ENCODE data around the gene ERBB2.
A peak's percentile ranks its signal among the peaks of the same experiment; 100 is the strongest.
"Not testable (repeated sequence)": the region's sequence is repeated elsewhere in the genome, so short reads cannot be mapped to it uniquely, and the experiment has no call there.

The ERBB2 gene

GRCh38 chr17:39697961-39698360 is 1.9 kb upstream of the ERBB2 start:
- H3K4me1 ChIP-seq (ENCODE audit: control insufficient read depth, insufficient read depth, low read length): peaks cover 20% of the 10 kb centered on the region
- no CpG with 5 or more reads among the region's 5 CpGs for WGBS (ENCODE audit: insufficient coverage, insufficient read length)
- DNase-seq (ENCODE audit: low read depth, low spot score): no peak

GRCh38 chr17:39699157-39699817 is 577 bp upstream of the ERBB2 start:
- H3K4me3 ChIP-seq (ENCODE audit: low read length): peak overlapping the region; percentile 98; the same call in 1 of the 2 replicates
- no CpG with 5 or more reads among the region's 11 CpGs for WGBS (ENCODE audit: insufficient coverage, insufficient read length)
- not testable (repeated sequence) for H3K27ac ChIP-seq (ENCODE audit: low read length)

More at GRCh38 chr17:39697961-39698360, 1.9 kb upstream of the ERBB2 start:
- Histone ChIP-seq H3K27ac (ENCODE audit: low read length) (no peak overlapping the region), H3K4me3 (ENCODE audit: low read length) (no peak overlapping the region), H3K27me3 (ENCODE audit: control insufficient read depth, insufficient read depth, low read length) (no peaks in the 10 kb centered on the region), H3K9me3 (ENCODE audit: control insufficient read depth, insufficient read depth, low read length) (no peaks in the 10 kb centered on the region), H3K36me3 (ENCODE audit: control insufficient read depth, insufficient read depth, low read length) (no peaks in the 10 kb centered on the region)

GRCh38 chr17:39700148-39700987 is 504 bp downstream of the ERBB2 start:
- Histone ChIP-seq H3K27me3 (ENCODE audit: control insufficient read depth, insufficient read depth, low read length) (no peaks in the 10 kb centered on the region), H3K27ac (ENCODE audit: low read length) (no peak overlapping the region), H3K4me1 (ENCODE audit: control insufficient read depth, insufficient read depth, low read length) (peaks cover 24% of the 10 kb centered on the region), H3K36me3 (ENCODE audit: control insufficient read depth, insufficient read depth, low read length) (no peaks in the 10 kb centered on the region), H3K4me3 (ENCODE audit: low read length) (peak overlapping the region; percentile 98), H3K9me3 (ENCODE audit: control insufficient read depth, insufficient read depth, low read length) (no peaks in the 10 kb centered on the region)
- no peak for DNase-seq (ENCODE audit: low read depth, low spot score)
- WGBS (ENCODE audit: insufficient coverage, insufficient read length): no CpG with 5 or more reads among the region's 57 CpGs

More at GRCh38 chr17:39699157-39699817, 577 bp upstream of the ERBB2 start:
- peaks cover 23% of the 10 kb centered on the region for H3K4me1 ChIP-seq (ENCODE audit: control insufficient read depth, insufficient read depth, low read length)
- not testable (repeated sequence) for H3K27me3 ChIP-seq (ENCODE audit: control insufficient read depth, insufficient read depth, low read length); H3K9me3 ChIP-seq (ENCODE audit: control insufficient read depth, insufficient read depth, low read length); DNase-seq (ENCODE audit: low read depth, low spot score); H3K36me3 ChIP-seq (ENCODE audit: control insufficient read depth, insufficient read depth, low read length)

- WGBS (ENCODE audit: insufficient coverage, insufficient read length): no CpG with 5 or more reads among the region's 10 CpGs
- Histone ChIP-seq H3K9me3 (ENCODE audit: control insufficient read depth, insufficient read depth, low read length) (no peaks in the 10 kb centered on the region), H3K4me1 (ENCODE audit: control insufficient read depth, insufficient read depth, low read length) (peaks cover 22% of the 10 kb centered on the region), H3K27ac (ENCODE audit: low read length) (no peak overlapping the region), H3K4me3 (ENCODE audit: low read length) (peak overlapping the region; percentile 98), H3K27me3 (ENCODE audit: control insufficient read depth, insufficient read depth, low read length) (no peaks in the 10 kb centered on the region), H3K36me3 (ENCODE audit: control insufficient read depth, insufficient read depth, low read length) (no peaks in the 10 kb centered on the region)
- no peak for DNase-seq (ENCODE audit: low read depth, low spot score)
Observed at GRCh38 chr17:39701012-39701783, 1.3 kb downstream of the ERBB2 start.

DNA sequence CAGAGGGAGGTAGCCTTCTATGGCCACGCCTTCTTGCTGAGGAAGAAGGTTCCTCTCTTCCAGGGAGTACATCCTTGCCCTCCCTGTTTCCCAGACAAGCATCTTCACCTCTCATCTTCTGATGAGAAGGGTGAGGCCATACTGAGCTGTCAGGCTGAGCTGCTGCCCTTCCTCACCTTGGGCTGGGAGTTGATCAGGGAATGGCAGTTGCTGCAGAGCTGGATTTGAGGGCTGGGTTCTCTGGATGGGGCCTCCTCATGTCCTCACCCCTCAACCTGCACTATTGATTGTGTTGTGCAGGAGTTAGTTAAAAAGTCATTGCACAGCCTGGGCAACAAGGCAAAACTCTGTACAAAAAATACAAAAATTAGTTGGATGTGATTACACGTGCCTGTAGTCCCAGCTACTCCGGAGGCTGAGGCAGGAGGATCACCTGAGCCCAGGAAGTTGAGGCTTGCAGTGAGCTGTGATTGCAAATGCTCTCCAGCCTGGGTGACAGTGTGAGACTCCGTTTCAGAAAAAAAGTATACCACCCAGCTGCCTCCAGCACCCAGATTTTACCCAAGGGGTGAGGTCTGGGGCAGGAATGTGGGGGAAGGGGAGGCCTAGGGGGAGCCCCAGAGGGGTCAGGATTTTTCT is 2.0 kb downstream of the ERBB2 start:
- Histone ChIP-seq H3K27ac (ENCODE audit: low read length) (no peak overlapping the region), H3K9me3 (ENCODE audit: control insufficient read depth, insufficient read depth, low read length) (no peaks in the 10 kb centered on the region), H3K27me3 (ENCODE audit: control insufficient read depth, insufficient read depth, low read length) (no peaks in the 10 kb centered on the region), H3K36me3 (ENCODE audit: control insufficient read depth, insufficient read depth, low read length) (peaks cover 3% of the 10 kb centered on the region; the same call in 1 of the 2 replicates), H3K4me1 (ENCODE audit: control insufficient read depth, insufficient read depth, low read length) (peaks cover 17% of the 10 kb centered on the region), H3K4me3 (ENCODE audit: low read length) (peak overlapping the region; percentile 98; the same call in 1 of the 2 replicates)
- no peak for DNase-seq (ENCODE audit: low read depth, low spot score)
- no CpG with 5 or more reads among the region's 4 CpGs for WGBS (ENCODE audit: insufficient coverage, insufficient read length)

DNA sequence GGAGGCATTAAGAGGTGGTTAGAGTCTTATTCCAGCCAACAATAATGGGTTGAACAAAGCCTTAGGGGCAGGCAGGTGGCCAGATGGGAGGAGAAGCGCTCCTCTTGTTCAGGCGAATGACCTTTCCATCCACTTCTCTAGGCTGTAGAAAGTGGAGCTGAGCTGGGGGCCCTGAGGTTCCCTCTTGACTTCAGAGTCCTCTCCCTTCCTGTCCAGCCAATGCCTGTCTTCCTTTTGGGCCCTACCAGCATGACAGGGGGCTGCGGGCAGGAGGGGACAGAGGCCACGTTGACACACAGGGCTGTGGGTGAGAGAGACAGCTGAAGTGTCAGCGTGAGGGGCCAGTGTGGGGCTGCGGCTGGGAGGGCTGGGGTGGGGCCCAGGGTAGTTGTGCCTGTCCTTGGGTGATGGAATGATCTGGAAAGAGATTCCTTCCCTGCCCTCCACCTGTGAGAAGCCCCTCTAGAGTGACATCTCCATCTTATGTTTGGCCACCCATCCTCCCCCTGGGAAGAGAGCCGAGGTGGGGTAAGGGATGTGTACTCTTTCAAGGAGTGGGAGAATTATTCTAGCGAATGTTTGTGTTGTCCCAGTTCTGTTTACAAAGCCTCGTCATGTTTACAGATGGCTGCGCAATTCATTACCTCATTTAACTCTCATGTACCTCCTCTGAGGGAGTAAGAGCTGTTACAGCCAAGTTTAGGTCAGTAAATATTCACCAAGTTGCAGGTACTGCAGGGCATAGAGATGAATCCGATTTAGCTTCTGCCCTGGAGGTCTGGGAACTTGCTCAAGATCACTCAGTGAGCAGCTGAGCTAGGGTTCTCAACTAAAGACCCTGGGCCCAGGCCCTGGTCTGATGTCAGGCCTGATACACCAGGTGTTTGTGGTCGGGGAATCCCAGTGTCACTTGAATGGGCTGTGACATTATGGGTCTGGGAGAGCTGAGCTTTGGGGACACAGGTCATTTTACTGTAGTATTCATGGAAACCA is 3.3 kb downstream of the ERBB2 start:
- H3K4me3 ChIP-seq (ENCODE audit: low read length): no peak overlapping the region
- no peak for DNase-seq (ENCODE audit: low read depth, low spot score)
- peaks cover 8% of the 10 kb centered on the region; the same call in 1 of the 2 replicates for H3K36me3 ChIP-seq (ENCODE audit: control insufficient read depth, insufficient read depth, low read length)
- H3K27ac ChIP-seq (ENCODE audit: low read length): no peak overlapping the region
- H3K4me1 ChIP-seq (ENCODE audit: control insufficient read depth, insufficient read depth, low read length): peaks cover 17% of the 10 kb centered on the region
- WGBS (ENCODE audit: insufficient coverage, insufficient read length): no CpG with 5 or more reads among the region's 12 CpGs
- no peaks in the 10 kb centered on the region for H3K27me3 ChIP-seq (ENCODE audit: control insufficient read depth, insufficient read depth, low read length)
- no peaks in the 10 kb centered on the region for H3K9me3 ChIP-seq (ENCODE audit: control insufficient read depth, insufficient read depth, low read length)

DNA sequence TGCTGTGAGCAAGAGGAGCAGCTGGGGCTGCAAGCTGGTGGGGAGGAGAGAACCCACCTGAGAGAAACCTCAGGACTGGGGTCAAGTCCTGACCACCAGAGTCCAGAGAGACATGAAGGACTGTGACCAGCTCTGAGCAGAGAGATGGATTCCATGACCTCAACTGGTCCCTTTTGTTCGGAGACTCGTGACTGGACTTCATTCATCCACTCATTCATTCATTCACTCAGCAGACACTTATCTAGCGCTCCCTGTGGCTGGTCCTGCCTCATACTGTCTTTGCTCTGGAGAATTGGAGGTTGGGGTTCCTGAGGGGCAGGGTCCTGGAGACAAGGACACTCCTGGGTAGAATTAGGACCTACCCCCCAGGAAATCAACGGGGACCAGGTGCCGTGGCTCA is 4.0 kb downstream of the ERBB2 start:
- DNase-seq (ENCODE audit: low read depth, low spot score): no peak
- WGBS (ENCODE audit: insufficient coverage, insufficient read length): no CpG with 5 or more reads among the region's 5 CpGs
- no peaks in the 10 kb centered on the region for H3K27me3 ChIP-seq (ENCODE audit: control insufficient read depth, insufficient read depth, low read length)
- no peak overlapping the region for H3K27ac ChIP-seq (ENCODE audit: low read length)
- H3K4me1 ChIP-seq (ENCODE audit: control insufficient read depth, insufficient read depth, low read length): peaks cover 17% of the 10 kb centered on the region
- H3K4me3 ChIP-seq (ENCODE audit: low read length): no peak overlapping the region
- H3K36me3 ChIP-seq (ENCODE audit: control insufficient read depth, insufficient read depth, low read length): peaks cover 12% of the 10 kb centered on the region; the same call in 1 of the 2 replicates
- H3K9me3 ChIP-seq (ENCODE audit: control insufficient read depth, insufficient read depth, low read length): no peaks in the 10 kb centered on the region

GRCh38 chr17:39704821-39705551 is 5.1 kb downstream of the ERBB2 start:
- DNase-seq (ENCODE audit: low read depth, low spot score): no peak
- peaks cover 23% of the 10 kb centered on the region for H3K36me3 ChIP-seq (ENCODE audit: control insufficient read depth, insufficient read depth, low read length)
- no peaks in the 10 kb centered on the region for H3K27me3 ChIP-seq (ENCODE audit: control insufficient read depth, insufficient read depth, low read length)
- H3K9me3 ChIP-seq (ENCODE audit: control insufficient read depth, insufficient read depth, low read length): no peaks in the 10 kb centered on the region
- H3K4me3 ChIP-seq (ENCODE audit: low read length): no peak overlapping the region
- no peak overlapping the region for H3K27ac ChIP-seq (ENCODE audit: low read length)
- WGBS (ENCODE audit: insufficient coverage, insufficient read length): 100% methylated on average over 1 of the region's 11 CpGs
- peaks cover 17% of the 10 kb centered on the region for H3K4me1 ChIP-seq (ENCODE audit: control insufficient read depth, insufficient read depth, low read length)
